Subcutaneous adipose tissue (tissue), 4 donors: ENCODE measurements around the gene METRNL. TPM values are rescaled to one million over a fixed set of nuclear protein-coding genes. Genes with fewer than 3 reads are reported as not detected.

ENCODE experiments used
- total RNA-seq, 4 donors: library from RNA; depleted of rRNA; stranded (reverse); fragments of >200 nt; gene quantifications; one replicate each; pipeline ENCODE4 v1.1.0, GENCODE V29; 2016
- TF ChIP-seq, protein P1 (sequence below): fragments of 450-650 bp; IDR thresholded peaks from one replicate; pipeline ENCODE4 v1.5.1; 2016; ENCODE audit warnings: low read depth, mild to moderate bottlenecking, control low read depth, antibody characterized with exemption, moderate library complexity

Gene METRNL
- total RNA-seq, 4 donors from 2014 or later: 53.5 to 114 (median 86.4) TPM

DNA sequence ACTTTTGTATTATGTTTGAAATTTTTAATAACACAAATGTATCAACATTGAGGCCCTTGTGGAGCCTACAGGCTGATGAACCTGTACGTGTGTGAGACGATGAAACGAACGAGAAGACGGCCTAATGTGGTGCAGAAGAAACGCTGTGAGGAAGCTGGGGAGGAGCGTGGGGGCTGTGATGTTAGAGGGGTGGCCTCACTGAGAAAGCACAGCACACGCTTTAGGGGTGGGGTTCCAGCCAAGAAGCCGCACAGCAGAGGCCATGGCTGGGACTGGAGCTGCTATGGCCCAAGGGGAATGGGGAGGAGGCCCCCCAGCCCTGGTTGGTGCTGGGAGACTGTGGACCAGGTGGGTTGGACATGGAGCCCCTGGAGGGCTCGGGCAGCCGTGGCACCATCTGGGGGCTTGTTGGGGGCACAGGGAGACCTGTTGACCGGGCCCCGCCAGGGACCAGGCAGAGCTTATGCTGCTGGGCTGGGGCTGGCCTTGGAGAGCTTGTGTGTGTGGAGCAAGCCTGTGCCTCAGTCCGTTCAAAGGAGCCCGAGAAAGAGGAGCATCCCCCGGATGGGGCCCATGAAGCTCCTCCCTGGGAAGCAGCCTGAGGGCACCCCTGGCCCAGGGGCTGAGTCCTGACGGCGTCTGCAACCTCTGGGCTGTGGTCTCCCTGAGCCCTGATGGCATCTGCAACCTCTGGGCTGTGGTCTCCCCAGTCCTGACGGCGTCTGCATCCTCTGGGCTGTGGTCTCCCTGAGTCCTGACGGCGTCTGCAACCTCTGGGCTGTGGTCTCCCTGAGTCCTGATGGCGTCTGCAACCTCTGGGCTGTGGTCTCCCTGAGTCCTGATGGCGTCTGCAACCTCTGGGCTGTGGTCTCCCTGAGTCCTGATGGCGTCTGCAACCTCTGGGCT is 44.7 kb downstream of the METRNL start:
- TF ChIP-seq, protein P1, sequence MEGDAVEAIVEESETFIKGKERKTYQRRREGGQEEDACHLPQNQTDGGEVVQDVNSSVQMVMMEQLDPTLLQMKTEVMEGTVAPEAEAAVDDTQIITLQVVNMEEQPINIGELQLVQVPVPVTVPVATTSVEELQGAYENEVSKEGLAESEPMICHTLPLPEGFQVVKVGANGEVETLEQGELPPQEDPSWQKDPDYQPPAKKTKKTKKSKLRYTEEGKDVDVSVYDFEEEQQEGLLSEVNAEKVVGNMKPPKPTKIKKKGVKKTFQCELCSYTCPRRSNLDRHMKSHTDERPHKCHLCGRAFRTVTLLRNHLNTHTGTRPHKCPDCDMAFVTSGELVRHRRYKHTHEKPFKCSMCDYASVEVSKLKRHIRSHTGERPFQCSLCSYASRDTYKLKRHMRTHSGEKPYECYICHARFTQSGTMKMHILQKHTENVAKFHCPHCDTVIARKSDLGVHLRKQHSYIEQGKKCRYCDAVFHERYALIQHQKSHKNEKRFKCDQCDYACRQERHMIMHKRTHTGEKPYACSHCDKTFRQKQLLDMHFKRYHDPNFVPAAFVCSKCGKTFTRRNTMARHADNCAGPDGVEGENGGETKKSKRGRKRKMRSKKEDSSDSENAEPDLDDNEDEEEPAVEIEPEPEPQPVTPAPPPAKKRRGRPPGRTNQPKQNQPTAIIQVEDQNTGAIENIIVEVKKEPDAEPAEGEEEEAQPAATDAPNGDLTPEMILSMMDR: no peak

DNA sequence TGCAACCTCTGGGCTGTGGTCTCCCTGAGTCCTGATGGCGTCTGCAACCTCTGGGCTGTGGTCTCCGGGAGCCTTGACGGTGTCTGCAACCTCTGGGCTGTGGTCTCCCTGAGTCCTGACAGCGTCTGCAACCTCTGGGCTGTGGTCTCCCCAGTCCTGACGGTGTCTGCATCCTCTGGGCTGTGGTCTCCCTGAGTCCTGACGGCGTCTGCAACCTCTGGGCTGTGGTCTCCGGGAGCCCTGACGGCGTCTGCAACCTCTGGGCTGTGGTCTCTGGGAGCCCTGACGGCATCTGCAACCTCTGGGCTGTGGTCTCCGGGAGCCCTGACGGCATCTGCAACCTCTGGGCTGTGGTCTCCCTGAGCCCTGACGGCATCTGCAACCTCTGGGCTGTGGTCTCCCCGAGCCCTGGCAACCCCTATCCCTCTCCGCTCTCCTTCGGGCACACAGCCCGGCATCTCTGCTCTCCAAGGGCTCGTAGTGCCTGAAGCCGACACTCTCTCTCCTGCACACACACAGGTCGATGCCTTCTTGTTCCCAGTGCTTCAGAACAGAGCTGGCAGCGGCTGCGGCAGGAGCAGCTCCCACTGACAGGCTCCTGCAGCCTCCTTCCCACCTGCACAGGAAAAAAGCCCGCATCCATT is 45.6 kb downstream of the METRNL start:
- TF ChIP-seq, protein P1: no peak

DNA sequence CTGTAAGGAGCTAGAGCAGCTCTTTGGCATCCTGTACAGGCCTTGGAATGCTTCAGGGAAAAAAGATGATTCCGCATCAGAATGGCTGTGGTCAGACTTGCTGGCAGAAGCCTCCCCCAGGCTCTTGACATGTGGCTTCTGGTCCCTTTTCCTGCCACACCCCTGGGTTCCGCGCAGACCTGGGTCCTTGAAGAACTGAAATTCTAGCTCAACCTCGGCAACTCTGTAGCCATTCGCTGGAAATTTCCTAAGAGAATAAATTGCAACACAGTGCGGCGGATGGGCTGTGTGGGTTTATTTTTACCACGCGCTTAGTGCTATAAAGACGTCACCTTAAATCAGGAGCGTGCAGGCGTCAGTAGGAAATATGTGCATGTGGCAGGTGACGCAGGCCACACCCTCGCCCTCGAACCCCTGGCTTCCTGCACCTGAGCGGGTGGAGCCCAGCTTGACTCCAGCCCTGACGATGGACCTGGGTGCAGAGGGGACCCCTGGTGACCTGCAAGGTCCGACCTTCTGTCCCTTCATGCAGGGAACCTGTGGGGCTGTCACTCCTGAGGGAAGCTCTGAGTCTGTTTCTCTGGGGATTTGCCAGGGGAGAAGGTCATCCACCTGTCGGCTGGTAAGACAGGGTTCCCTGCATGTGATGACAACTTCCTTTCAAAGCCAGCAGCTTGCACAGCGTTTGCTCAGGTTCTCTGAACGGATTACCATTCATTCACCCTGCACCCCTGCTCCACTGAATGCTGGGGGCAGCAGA is 46.3 kb downstream of the METRNL start:
- TF ChIP-seq, protein P1: no peak

DNA sequence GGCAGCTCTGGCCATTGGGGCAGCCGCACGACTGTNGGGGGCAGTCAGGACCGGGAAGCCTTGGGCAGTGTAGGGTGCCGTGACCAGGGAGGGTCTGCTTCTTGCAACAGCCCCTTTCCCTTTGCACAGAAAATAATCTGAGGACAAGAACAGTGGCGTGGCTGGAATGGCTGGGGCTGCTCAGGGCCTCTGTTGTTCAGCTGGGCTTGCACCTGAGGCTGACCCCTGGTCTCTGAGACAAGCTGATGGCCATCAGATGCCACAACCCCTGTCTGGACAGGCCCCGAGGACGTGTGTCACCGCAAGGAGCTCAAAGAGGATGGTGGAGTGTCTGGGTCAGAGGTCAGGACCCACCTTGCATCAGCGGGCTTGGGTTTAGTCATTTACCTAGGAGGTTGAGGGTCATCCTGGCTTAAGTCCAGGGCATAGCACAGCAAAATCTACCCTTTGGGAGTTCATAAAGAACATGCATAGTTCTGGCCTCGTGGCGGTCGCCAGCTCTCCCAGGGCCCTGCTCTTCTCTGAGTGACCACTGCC is 46.9 kb downstream of the METRNL start:
- TF ChIP-seq, protein P1: no peak

DNA sequence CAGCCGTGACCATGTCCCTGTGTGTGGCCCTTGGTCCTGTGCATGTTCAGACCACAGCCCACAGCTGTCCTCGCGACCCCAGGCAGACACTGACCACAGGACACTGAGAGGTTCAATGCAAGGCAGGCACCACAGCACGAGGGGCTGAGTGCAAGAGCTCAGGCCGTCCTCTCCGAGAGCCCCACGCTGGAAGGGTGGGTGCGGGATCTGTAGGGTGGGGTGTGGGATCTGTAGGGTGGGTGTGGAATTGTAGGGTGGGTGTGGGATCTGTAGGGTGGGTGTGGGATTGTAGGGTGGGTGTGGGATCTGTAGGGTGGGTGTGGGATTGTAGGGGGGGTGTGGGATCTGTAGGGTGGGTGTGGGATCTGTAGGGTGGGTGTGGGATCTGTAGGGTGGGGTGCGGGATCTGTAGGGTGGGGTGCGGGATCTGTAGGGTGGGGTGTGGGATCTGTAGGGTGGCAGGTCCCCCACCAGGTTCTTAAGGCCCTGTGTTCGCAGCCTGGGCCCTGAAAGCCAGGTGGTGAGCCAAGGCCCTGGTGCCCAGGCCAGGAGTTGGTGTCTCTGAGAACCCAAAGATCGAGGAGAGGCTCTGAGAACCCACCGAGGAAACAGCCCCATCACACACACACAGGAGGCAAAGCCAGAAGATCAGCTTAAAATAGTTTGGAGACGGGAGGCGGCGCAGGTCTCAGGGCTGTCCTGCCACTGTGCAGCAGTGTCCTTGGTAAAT is 48.2 kb downstream of the METRNL start:
- TF ChIP-seq, protein P1: no peak

DNA sequence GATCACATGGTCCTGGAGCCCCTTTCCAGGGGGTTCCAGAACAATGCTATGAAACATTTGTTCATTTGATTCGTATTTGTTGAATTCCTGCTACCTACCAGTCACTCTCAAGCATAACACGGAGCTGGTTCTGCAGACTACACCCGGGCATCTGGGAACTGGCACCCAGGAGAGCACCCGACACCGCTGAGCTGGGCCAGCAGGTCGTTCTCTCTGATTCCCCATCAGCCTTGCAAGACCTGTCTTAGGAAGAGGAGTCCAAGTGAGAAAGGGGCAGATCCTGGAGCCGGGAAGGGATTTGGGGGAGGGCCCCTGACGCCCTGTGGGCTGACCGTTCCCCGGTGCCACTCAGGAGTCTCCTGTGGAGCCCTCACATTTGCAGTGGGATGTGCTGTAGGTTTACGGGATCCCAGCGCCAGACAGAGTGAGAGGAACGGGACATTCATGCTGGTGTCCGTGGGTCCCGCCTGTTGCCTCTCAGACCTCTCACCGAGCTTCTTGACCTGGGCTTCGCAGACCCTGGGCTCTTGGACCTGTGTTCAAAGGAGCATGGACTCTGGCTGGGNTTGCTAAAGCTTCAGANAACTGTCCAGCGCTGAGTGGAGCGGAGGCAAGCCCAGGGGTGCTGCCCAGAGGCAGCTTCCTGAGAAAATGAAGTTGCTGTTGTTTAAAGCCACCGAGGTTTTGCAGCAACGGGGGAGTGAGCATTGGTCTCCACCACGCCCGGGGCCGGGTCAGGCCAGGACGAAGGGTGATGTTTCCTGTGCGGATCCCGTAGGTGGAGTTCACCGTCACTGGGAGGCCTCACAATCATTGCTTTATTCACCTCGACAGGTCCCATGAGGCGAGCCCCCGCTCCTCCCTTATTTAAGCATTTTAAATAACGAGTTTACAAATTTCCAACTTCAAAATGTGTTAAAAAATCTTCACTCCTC is 49.2 kb downstream of the METRNL start:
- TF ChIP-seq, protein P1: no peak
